ENCODE measurements around the gene RAB18.

RAB18 gene

DNA sequence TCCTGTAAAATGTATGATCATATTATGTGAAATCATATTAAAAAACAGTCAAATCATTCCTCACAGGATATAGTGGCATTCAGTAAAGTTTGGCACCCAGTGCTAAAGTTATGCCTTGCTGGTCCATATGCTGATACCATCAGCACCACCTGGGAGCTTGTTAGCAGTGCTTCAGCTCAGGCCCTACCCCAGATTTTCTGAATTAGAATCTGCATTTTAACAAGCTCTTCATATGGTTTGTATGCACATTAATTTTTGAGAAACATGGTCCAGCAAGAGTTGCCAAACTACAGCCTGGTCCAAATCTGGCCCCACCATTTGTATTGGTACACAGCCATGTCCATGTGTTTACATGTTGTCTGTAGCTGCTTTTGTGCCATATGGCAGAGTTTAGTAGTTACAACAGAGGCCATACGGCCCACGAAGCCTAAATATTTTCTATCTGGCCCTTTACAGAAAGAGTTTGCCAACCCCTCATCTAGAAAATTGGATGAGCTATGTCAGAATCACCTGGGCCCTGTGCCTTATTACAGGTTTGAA, 30.1 kb downstream of the RAB18 start:
- H3K4me3 ChIP-seq (ENCODE audit: low read length): no peak overlapping the region
- H3K27me3 ChIP-seq (ENCODE audit: insufficient read depth, low read length): no peaks in the 10 kb centered on the region
- H3K9ac ChIP-seq (ENCODE audit: low read depth, low read length): no peak overlapping the region
- H3K36me3 ChIP-seq (ENCODE audit: insufficient read depth, low read depth, low read length): peaks cover 40% of the 10 kb centered on the region
- no peak overlapping the region for H3K27ac ChIP-seq (ENCODE audit: low read length)
- peaks cover 11% of the 10 kb centered on the region for H3K4me1 ChIP-seq (ENCODE audit: insufficient read depth, low read length)
- H3K9me3 ChIP-seq (ENCODE audit: insufficient read depth, low read depth, low read length): no peaks in the 10 kb centered on the region

DNA sequence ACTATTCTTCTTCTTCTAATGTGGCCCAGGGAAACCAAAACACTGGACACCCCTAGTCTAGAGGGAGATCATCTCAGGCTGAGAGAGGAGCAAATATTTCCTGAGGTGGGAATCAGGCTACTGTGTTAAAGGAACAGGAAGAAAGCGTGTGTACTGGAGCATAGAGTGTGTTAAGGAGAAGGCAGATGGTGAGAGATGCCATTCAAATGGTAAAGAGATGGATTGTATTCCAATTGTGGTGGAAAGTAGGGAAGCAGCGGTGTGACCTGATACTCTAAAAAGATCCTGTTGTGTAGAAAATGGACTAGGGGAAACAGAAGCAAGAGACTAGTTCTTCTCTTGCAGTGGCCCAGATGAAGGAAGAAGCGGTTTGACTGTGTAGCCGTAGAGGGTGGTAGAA, 31.2 kb downstream of the RAB18 start:
- no peaks in the 10 kb centered on the region for H3K27me3 ChIP-seq (ENCODE audit: insufficient read depth, low read length)
- peaks cover 11% of the 10 kb centered on the region for H3K4me1 ChIP-seq (ENCODE audit: insufficient read depth, low read length)
- no peaks in the 10 kb centered on the region for H3K9me3 ChIP-seq (ENCODE audit: insufficient read depth, low read depth, low read length)
- peaks cover 42% of the 10 kb centered on the region for H3K36me3 ChIP-seq (ENCODE audit: insufficient read depth, low read depth, low read length)
- peak overlapping the region; percentile 11; the same call in 1 of the 2 replicates for H3K4me3 ChIP-seq (ENCODE audit: low read length)
- no peak overlapping the region for H3K27ac ChIP-seq (ENCODE audit: low read length)
- no peak overlapping the region for H3K9ac ChIP-seq (ENCODE audit: low read depth, low read length)

DNA sequence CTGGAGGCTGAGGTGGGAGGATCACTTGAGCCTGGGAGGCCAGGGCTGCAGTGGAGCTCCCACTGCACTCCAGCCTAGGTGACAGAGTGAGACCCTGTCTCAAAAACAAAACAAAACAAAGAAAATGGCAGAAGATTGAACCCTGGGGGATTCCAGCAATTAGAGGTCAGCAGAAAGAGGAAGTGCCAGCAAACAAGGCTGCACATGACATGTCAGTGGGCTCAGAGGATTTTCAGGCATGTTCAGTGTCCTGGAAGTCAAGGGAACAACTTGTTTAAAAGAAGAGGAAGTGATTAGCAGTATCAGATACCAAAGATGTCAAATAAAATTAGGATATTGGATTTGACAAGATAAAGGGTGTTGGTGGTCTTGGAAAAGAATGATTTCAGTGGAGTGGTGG, 32.3 kb downstream of the RAB18 start:
- H3K27me3 ChIP-seq (ENCODE audit: insufficient read depth, low read length): no peaks in the 10 kb centered on the region
- H3K9ac ChIP-seq (ENCODE audit: low read depth, low read length): no peak overlapping the region
- no peak overlapping the region for H3K4me3 ChIP-seq (ENCODE audit: low read length)
- peaks cover 8% of the 10 kb centered on the region for H3K4me1 ChIP-seq (ENCODE audit: insufficient read depth, low read length)
- no peaks in the 10 kb centered on the region for H3K9me3 ChIP-seq (ENCODE audit: insufficient read depth, low read depth, low read length)
- peaks cover 42% of the 10 kb centered on the region for H3K36me3 ChIP-seq (ENCODE audit: insufficient read depth, low read depth, low read length)
- H3K27ac ChIP-seq (ENCODE audit: low read length): no peak overlapping the region

DNA sequence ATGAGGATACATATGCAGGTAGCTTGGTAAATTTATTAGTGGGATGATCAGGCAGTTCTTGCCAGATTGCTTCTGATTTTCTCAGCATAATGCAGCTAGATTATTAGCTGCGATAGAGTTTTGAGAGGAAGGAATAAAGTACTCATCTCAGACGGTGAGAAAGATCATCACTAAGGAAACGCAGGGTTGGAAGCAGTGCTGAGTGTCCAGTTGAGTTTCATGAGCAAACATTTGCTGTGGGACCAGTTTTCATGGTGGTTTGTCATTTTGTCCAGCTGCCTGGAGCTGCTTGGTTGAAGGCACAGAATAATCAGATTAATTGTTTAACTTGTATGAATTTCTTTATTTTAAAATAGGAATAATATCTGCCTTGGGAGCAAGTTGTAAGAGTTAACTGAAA, 33.1 kb downstream of the RAB18 start:
- Histone ChIP-seq H3K9ac (ENCODE audit: low read depth, low read length) (no peak overlapping the region), H3K36me3 (ENCODE audit: insufficient read depth, low read depth, low read length) (peaks cover 42% of the 10 kb centered on the region), H3K27me3 (ENCODE audit: insufficient read depth, low read length) (no peaks in the 10 kb centered on the region), H3K4me3 (ENCODE audit: low read length) (no peak overlapping the region), H3K4me1 (ENCODE audit: insufficient read depth, low read length) (peaks cover 8% of the 10 kb centered on the region; the same call in 1 of the 2 replicates), H3K27ac (ENCODE audit: low read length) (no peak overlapping the region), H3K9me3 (ENCODE audit: insufficient read depth, low read depth, low read length) (no peaks in the 10 kb centered on the region)

DNA sequence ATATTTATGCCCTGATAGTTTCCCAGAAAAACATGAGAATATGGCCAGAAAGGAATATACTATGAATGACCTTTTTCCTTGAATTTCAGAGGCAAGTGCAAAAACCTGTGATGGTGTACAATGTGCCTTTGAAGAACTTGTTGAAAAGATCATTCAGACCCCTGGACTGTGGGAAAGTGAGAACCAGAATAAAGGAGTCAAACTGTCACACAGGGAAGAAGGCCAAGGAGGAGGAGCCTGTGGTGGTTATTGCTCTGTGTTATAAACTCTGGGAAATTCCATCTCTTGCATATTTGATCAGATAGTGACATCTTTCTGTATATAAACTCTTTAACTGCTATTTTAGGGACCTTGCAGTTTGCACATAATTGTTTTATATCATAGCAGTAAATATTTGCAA, 33.7 kb downstream of the RAB18 start:
- Histone ChIP-seq H3K4me1 (ENCODE audit: insufficient read depth, low read length) (peaks cover 8% of the 10 kb centered on the region; the same call in 1 of the 2 replicates), H3K9ac (ENCODE audit: low read depth, low read length) (no peak overlapping the region), H3K4me3 (ENCODE audit: low read length) (no peak overlapping the region), H3K27ac (ENCODE audit: low read length) (no peak overlapping the region), H3K27me3 (ENCODE audit: insufficient read depth, low read length) (no peaks in the 10 kb centered on the region), H3K9me3 (ENCODE audit: insufficient read depth, low read depth, low read length) (no peaks in the 10 kb centered on the region), H3K36me3 (ENCODE audit: insufficient read depth, low read depth, low read length) (peaks cover 42% of the 10 kb centered on the region)

DNA sequence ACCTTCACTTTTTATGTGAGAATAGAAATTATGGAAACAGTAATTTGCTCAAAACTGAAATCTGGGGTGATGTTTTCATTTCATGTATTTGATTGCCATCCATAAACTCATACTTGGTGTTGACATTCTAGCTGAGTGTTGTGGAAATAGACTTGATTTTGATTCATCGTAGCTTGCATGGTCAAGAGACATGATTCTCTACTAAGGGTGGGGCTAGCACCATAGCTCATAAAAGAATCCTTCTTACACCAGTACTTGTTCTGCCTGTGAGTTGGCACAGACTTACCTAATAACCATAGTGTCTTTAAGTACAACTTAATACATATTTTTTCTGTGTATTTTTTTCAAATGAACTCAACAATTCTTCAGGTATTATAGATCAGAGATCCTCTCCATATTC, 36.6 kb downstream of the RAB18 start:
- H3K27ac ChIP-seq (ENCODE audit: low read length): no peak overlapping the region
- H3K9ac ChIP-seq (ENCODE audit: low read depth, low read length): no peak overlapping the region
- H3K4me3 ChIP-seq (ENCODE audit: low read length): no peak overlapping the region
- H3K9me3 ChIP-seq (ENCODE audit: insufficient read depth, low read depth, low read length): no peaks in the 10 kb centered on the region
- H3K4me1 ChIP-seq (ENCODE audit: insufficient read depth, low read length): no peaks in the 10 kb centered on the region
- H3K36me3 ChIP-seq (ENCODE audit: insufficient read depth, low read depth, low read length): peaks cover 29% of the 10 kb centered on the region
- no peaks in the 10 kb centered on the region for H3K27me3 ChIP-seq (ENCODE audit: insufficient read depth, low read length)

DNA sequence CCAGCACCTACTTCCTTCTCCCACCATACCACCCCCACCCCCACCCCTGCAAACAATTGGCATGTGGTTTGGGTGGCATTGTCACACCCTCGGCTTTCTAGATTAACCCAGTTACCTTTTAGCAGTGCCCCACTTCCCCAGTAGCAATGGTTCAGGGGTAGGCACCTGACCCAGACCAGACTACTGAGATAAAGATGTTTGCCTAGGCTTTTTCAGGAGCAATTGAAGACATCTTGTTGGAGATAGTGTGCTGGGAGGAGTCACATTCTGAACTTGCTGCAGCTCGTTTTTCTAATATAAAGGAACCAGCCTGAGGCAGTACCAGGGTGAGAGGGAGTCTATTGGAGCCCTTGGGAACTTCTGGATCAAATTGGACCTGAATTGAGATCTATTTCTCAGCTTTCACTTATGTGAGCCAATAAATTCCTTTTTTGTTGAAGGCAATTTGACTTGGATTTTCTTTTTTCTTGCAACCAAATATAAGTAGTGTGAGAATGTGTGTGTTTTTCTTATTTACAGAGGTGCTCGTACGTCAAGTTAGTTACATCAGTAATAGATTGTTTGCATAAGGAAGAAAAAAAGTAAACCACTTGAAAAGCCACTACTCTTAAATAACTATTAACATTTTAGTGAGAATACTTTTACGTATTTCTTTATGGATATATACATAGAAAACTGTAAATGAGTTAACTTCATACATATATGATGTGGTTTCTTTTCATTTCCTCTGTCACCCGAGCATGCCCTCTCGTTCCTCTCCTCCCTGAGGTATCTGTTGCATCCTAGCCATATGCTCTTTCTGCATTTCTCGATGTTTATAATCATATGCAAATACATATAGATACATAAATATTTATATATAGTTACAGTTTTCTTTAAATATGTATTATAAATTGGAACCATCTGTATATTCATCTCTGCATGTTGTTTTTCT, 38.0 kb downstream of the RAB18 start:
- peaks cover 26% of the 10 kb centered on the region for H3K36me3 ChIP-seq (ENCODE audit: insufficient read depth, low read depth, low read length)
- no peaks in the 10 kb centered on the region for H3K9me3 ChIP-seq (ENCODE audit: insufficient read depth, low read depth, low read length)
- H3K4me3 ChIP-seq (ENCODE audit: low read length): no peak overlapping the region
- no peak overlapping the region for H3K9ac ChIP-seq (ENCODE audit: low read depth, low read length)
- H3K27ac ChIP-seq (ENCODE audit: low read length): no peak overlapping the region
- H3K27me3 ChIP-seq (ENCODE audit: insufficient read depth, low read length): no peaks in the 10 kb centered on the region
- peaks cover under 1% of the 10 kb centered on the region; the same call in 1 of the 2 replicates for H3K4me1 ChIP-seq (ENCODE audit: insufficient read depth, low read length)

DNA sequence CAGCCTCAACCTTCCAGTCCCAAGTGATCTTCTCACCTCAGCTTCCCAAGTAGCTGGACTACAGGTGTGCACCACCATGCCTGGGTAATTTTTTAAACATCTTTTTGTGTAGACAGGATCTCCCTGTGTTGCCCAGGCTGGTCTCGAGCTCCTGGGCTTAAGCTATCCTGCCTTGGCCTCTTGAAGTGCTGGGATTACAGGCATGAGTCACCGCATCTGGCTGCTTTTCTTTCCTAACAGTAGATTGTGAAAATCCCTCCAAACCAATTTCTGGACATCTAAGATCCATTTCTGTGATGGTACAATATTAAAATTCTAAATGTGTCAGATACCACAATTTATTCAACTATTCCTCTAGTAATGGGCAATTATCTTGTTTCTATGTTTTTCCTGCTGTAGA, 38.7 kb downstream of the RAB18 start:
- Histone ChIP-seq H3K4me3 (ENCODE audit: low read length) (no peak overlapping the region), H3K36me3 (ENCODE audit: insufficient read depth, low read depth, low read length) (peaks cover 21% of the 10 kb centered on the region), H3K27ac (ENCODE audit: low read length) (no peak overlapping the region), H3K27me3 (ENCODE audit: insufficient read depth, low read length) (no peaks in the 10 kb centered on the region), H3K9ac (ENCODE audit: low read depth, low read length) (no peak overlapping the region), H3K9me3 (ENCODE audit: insufficient read depth, low read depth, low read length) (no peaks in the 10 kb centered on the region), H3K4me1 (ENCODE audit: insufficient read depth, low read length) (peaks cover 3% of the 10 kb centered on the region; the same call in 1 of the 2 replicates)

DNA sequence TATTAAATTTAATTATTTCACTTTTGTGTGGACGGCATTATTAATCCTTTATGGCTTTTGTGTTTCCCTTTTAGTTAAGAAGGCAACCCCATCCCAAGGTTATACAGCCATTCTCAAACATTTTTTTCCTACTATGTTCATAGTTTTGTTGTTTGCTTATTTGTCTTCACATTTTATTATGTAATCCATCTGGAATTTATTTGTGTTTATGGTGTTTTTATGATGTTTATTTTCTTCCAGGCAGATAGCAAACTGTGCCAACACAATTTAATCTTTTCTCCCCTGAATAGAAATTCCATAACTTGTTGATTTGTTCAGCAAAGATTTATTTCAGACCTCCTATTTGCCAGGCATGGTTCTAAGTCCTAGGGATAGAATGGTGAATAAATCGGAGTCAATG, 42.9 kb downstream of the RAB18 start:
- Histone ChIP-seq H3K9ac (ENCODE audit: low read depth, low read length) (no peak overlapping the region), H3K4me3 (ENCODE audit: low read length) (no peak overlapping the region), H3K27ac (ENCODE audit: low read length) (no peak overlapping the region), H3K27me3 (ENCODE audit: insufficient read depth, low read length) (no peaks in the 10 kb centered on the region), H3K36me3 (ENCODE audit: insufficient read depth, low read depth, low read length) (peaks cover 5% of the 10 kb centered on the region; the same call in 1 of the 2 replicates), H3K9me3 (ENCODE audit: insufficient read depth, low read depth, low read length) (no peaks in the 10 kb centered on the region), H3K4me1 (ENCODE audit: insufficient read depth, low read length) (peaks cover 3% of the 10 kb centered on the region; the same call in 1 of the 2 replicates)

DNA sequence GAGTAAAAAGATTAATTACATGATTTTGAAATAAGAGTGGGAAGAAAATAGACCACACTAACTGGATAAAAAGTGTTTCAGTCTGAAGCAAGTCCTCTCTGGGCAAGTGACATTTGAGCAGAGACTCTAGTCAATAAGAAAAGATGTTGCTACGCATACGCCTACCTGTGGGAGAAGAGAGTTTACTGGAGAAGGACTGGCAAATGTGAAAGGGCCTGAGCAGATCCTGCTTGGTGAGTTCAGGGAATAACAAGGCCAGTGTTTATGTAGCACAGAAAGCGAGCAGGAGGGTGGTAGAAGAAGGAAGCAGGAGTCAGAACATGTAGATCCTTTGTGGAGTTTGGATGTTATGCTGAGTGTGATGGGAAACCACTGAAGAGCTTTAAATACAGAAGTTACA, 43.4 kb downstream of the RAB18 start:
- H3K4me1 ChIP-seq (ENCODE audit: insufficient read depth, low read length): peaks cover 3% of the 10 kb centered on the region; the same call in 1 of the 2 replicates
- H3K27me3 ChIP-seq (ENCODE audit: insufficient read depth, low read length): no peaks in the 10 kb centered on the region
- H3K36me3 ChIP-seq (ENCODE audit: insufficient read depth, low read depth, low read length): peaks cover 5% of the 10 kb centered on the region; the same call in 1 of the 2 replicates
- H3K27ac ChIP-seq (ENCODE audit: low read length): no peak overlapping the region
- no peaks in the 10 kb centered on the region for H3K9me3 ChIP-seq (ENCODE audit: insufficient read depth, low read depth, low read length)
- H3K4me3 ChIP-seq (ENCODE audit: low read length): no peak overlapping the region
- no peak overlapping the region for H3K9ac ChIP-seq (ENCODE audit: low read depth, low read length)

DNA sequence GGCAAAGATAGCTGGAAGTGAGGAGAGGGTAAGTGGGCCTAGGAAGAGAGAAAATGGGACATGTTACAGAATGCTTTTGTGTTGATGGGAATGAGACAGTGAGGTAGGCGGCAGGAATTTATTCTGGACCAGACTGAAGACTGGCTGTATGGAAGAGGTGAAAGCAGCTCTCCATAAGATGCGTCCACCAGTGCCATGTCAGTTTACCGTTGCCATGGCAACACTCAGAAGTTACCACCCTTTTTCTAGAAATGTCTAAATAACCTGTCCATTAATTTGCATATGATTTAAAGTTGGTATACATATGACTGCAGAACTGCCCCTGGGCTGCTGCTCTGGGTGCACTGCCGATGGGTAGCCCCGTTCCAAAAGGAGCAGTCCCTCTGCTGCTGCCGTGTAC, 46.7 kb downstream of the RAB18 start:
- Histone ChIP-seq H3K36me3 (ENCODE audit: insufficient read depth, low read depth, low read length) (no peaks in the 10 kb centered on the region), H3K4me1 (ENCODE audit: insufficient read depth, low read length) (peaks cover 3% of the 10 kb centered on the region; the same call in 1 of the 2 replicates), H3K9me3 (ENCODE audit: insufficient read depth, low read depth, low read length) (no peaks in the 10 kb centered on the region), H3K9ac (ENCODE audit: low read depth, low read length) (no peak overlapping the region), H3K27ac (ENCODE audit: low read length) (no peak overlapping the region), H3K4me3 (ENCODE audit: low read length) (no peak overlapping the region), H3K27me3 (ENCODE audit: insufficient read depth, low read length) (no peaks in the 10 kb centered on the region)

DNA sequence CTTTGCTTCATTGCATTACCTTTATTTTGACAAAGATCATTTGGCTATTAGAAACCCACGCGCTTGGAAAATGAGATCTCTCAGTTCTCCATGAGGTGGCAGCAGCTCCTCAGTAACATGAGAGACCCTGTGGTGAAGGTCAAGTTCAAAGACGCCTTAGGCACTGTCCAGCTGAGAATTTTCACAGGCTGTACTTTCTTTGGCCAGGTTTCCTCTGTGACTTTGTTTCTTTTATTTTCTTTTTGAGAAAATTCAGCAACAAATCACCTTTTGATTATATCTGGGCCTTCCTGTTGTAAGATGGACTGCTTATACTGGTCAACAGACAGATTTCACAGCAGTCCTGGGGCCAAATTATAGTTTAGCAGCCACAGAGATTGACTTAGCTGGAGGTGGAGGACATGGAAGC, 54.5 kb downstream of the RAB18 start:
- Histone ChIP-seq H3K9ac (ENCODE audit: low read depth, low read length) (no peak overlapping the region), H3K27me3 (ENCODE audit: insufficient read depth, low read length) (no peaks in the 10 kb centered on the region), H3K4me3 (ENCODE audit: low read length) (no peak overlapping the region), H3K4me1 (ENCODE audit: insufficient read depth, low read length) (no peaks in the 10 kb centered on the region), H3K27ac (ENCODE audit: low read length) (no peak overlapping the region), H3K36me3 (ENCODE audit: insufficient read depth, low read depth, low read length) (no peaks in the 10 kb centered on the region), H3K9me3 (ENCODE audit: insufficient read depth, low read depth, low read length) (no peaks in the 10 kb centered on the region)
